ENCODE measurements around the gene RAB33A.
A peak's percentile ranks its signal among the peaks of the same experiment; 100 is the strongest.

Gene RAB33A

DNA sequence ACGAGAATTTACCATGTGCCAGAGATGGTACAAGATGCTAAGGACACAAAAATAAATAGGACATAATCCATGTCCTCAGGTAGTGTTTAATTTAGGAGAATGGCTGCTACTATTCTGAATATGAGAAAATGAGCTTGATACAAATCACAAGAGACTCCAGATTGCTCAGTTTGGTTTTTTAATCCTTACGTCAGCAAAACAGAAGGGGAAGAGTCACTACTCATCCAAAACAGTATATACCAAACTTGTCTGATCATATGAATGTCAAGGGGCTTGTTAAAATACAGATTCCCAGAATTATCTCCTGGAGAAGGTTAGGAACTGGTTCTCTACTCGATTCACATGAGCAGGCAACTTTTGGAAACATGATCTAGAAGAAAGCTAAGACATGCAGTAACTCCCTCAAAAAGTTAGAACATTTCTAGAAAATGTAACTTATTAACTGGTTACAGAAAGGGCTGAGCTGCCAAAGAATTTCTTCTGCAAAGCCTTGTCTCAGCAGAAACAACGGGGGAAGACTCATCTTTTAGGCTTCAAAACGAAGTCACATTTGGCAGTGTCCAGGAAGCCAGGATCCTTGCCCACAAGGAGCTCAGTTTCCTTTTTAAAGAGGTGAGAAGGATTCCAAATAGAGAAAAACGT is 9.5 kb upstream of the RAB33A start:
- H3K4me3 Mint-ChIP-seq = no peak overlapping the region
- H3K4me1 Mint-ChIP-seq (ENCODE audit: low read depth) = peaks cover 14% of the 10 kb centered on the region
- H3K27ac Mint-ChIP-seq = peak overlapping the region; percentile 55
- no peaks in the 10 kb centered on the region for H3K27me3 Mint-ChIP-seq
- intact Hi-C loops (cut with micrococcal nuclease) = no loop called here
- peaks cover 10% of the 10 kb centered on the region for H3K36me3 Mint-ChIP-seq (ENCODE audit: low read depth)
- H3K9me3 Mint-ChIP-seq = no peaks in the 10 kb centered on the region

DNA sequence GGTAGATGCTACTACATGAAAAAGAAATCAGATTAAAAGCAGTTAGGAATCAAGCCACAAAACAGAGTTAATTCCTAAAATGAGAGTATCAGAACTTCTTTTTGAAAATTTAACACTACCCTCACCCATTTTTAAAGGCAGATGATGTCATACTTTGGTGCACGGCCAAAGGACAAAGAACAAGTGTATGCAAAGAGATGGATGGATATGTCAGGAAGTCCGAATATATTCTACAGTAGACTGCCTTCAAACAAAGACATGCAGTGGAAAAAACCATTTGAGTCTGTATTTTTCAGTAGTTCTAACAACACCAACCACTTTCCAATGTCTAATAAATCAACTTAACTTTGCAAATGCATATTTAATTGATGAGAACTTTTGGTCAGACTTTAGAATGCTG is 8.4 kb upstream of the RAB33A start:
- Mint-ChIP-seq H3K36me3 (ENCODE audit: low read depth) (peaks cover 10% of the 10 kb centered on the region), H3K4me3 (peak overlapping the region; percentile 32), H3K9me3 (no peaks in the 10 kb centered on the region), H3K4me1 (ENCODE audit: low read depth) (peaks cover 14% of the 10 kb centered on the region), H3K27me3 (no peaks in the 10 kb centered on the region), H3K27ac (no peak overlapping the region)
- intact Hi-C loops (cut with micrococcal nuclease) = no loop called here

DNA sequence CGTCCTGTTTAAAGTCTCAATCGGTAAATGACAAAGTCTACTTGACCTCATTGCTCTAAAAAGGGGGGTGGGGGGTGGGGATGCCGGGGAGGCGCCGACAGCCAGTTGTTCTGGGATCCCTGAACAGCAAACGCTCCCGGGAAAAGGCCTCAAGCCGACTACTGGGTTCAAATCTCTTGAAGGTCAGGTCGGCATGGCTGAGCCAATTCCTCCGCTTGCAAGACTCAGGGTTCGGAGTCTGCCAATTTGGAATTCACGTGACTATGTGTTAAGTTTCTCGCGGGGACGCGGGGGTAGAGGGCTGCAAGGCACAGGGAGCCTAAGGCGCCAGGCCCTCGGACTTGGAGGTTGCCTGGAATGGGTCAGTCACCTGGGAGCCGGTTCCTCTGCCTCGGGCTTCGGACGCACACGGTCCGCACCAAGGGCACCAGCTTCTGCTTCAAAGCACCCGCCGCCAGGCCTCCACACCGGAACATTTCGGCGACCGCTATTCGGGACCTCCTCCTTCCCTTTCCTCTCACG is 6.5 kb upstream of the RAB33A start:
- Mint-ChIP-seq H3K9me3 (no peaks in the 10 kb centered on the region), H3K27ac (peak overlapping the region; percentile 90), H3K27me3 (no peaks in the 10 kb centered on the region), H3K4me1 (ENCODE audit: low read depth) (peaks cover 14% of the 10 kb centered on the region), H3K4me3 (peak overlapping the region; percentile 81), H3K36me3 (ENCODE audit: low read depth) (peaks cover 10% of the 10 kb centered on the region)
- intact Hi-C loops (cut with micrococcal nuclease) = no loop called here

DNA sequence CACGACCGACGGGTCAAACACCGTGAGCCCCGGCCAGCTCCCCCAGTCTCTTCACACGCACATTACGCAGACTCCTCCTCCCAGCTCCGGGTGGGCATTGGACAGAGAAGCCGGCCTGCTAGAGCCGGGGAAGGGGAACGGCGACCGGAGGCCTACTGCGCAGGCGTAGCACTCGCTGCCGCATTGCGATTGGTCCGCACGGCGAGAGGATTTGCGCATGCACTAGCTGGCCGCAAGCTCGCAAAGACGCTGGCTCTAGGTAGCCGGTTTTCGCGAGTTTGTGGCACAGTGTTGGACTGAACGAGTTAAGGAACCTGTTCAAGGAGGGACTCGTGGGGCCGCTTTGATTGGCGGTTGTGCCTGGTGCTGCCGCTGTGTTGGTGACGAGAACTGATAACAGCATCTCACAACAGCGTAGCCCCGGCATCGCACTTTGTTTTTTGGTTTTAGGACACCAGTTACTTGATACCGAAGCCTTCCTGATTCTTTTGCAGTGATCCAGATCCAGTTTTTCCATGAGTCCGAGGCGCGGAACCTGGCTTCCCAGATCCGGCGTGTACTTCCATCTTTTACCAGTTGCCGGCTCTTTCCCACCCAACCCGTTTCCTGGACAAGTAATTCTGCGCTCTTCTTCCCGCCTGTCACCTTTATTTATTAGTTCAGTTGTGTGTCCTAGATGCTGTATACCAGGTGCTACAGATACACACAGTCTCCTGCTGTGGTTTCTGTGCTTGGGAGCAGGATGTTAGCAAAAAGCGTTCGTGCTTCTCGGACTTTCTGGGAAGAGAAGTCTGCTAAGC is 5.9 kb upstream of the RAB33A start, which contains the start of gene AIFM1:
TSS of gene AIFM1 (minus strand) at position 139 of the 800 bp plus-strand sequence. CDS start 185 bp downstream, outside the sequence.
- Mint-ChIP-seq H3K4me1 (ENCODE audit: low read depth) (peaks cover 20% of the 10 kb centered on the region), H3K9me3 (no peaks in the 10 kb centered on the region), H3K36me3 (ENCODE audit: low read depth) (peaks cover 11% of the 10 kb centered on the region), H3K27ac (peak within 1 kb of the TSS; percentile 90), H3K27me3 (no peaks in the 10 kb centered on the region), H3K4me3 (peak within 1 kb of the TSS; percentile 81)
- intact Hi-C loops (cut with micrococcal nuclease) = no loop called here

DNA sequence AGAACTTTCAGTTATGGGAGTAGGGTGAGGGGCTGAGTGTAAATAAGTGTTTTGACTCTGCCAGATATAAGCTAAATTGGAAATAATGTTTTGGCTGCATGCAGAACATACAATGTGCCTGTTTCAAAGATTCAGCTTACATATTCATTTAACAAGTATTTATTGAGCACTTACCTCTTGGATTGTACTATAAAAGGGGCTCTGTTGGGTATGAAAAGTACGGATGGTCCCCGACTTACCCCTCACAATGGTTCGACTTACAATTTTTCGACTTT is 5.3 kb upstream of the RAB33A start:
- H3K4me1 Mint-ChIP-seq (ENCODE audit: low read depth) = peaks cover 22% of the 10 kb centered on the region
- H3K27ac Mint-ChIP-seq = peak overlapping the region; percentile 90
- no peaks in the 10 kb centered on the region for H3K27me3 Mint-ChIP-seq
- intact Hi-C loops (cut with micrococcal nuclease) = no loop called here
- peaks cover 16% of the 10 kb centered on the region for H3K36me3 Mint-ChIP-seq (ENCODE audit: low read depth)
- H3K4me3 Mint-ChIP-seq = peak overlapping the region; percentile 81
- H3K9me3 Mint-ChIP-seq = no peaks in the 10 kb centered on the region

DNA sequence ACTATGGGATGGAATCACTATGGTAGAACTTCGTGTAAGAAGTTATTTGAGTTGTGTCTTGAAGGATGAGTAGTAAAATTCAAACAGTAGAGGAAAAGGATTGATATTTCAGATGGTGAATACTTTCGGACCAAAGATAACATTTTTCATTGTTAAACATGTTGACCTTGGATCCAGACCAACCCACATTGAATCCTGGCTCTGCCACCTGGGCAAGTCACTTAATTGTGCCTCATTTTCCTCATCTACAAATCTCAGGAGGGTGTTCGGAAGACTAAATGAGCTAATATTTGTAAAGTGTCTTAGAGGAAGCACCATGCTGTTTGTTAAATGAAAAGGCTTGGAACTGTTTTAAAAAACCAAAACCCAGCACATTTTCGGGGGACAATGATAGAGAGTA is 4.7 kb upstream of the RAB33A start:
- intact Hi-C loops (cut with micrococcal nuclease) = no loop called here
- peaks cover 22% of the 10 kb centered on the region for H3K4me1 Mint-ChIP-seq (ENCODE audit: low read depth)
- H3K9me3 Mint-ChIP-seq = no peaks in the 10 kb centered on the region
- H3K36me3 Mint-ChIP-seq (ENCODE audit: low read depth) = peaks cover 22% of the 10 kb centered on the region
- peak overlapping the region; percentile 81 for H3K4me3 Mint-ChIP-seq
- peak overlapping the region; percentile 90 for H3K27ac Mint-ChIP-seq
- no peaks in the 10 kb centered on the region for H3K27me3 Mint-ChIP-seq

DNA sequence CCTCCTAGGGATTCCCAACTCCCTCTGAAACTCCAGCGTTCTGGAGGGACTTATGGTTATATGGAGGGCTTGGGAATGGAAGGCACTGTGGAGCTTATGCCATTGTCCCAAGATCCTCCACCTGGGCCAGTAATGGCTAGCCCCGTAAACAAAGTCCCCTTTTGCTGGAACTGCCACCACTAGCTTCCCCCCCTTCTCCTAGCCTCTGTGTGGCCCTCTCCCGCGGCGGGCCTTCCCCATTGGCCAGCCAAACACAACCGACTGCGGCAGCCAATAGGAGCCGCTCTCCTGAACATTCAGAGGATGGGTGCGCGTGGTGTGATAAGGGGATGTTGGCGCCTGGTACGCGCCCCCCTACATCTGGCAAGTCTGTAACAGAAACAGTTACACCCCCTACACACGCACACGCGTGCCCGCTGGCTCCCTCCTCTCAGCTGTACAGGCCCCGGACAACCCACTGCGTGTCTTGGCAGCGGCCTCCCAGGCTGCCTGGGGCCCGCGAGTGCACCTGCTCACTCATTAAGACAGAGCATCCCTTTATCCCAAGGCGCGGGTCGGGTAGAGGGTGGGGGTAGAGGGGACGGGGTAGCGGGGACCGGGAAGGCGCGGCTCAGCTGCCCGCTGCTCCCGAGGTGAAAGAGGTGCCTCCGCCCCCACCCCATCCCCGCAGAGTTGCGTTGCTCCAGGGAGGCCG is 863 bp upstream of the RAB33A start:
- H3K4me1 Mint-ChIP-seq (ENCODE audit: low read depth) = peaks cover 26% of the 10 kb centered on the region
- H3K4me3 Mint-ChIP-seq = peak overlapping the region; percentile 82
- no peaks in the 10 kb centered on the region for H3K27me3 Mint-ChIP-seq
- intact Hi-C loops (cut with micrococcal nuclease) = no loop called here
- H3K36me3 Mint-ChIP-seq (ENCODE audit: low read depth) = peaks cover 32% of the 10 kb centered on the region
- H3K9me3 Mint-ChIP-seq = no peaks in the 10 kb centered on the region
- H3K27ac Mint-ChIP-seq = peak overlapping the region; percentile 94

DNA sequence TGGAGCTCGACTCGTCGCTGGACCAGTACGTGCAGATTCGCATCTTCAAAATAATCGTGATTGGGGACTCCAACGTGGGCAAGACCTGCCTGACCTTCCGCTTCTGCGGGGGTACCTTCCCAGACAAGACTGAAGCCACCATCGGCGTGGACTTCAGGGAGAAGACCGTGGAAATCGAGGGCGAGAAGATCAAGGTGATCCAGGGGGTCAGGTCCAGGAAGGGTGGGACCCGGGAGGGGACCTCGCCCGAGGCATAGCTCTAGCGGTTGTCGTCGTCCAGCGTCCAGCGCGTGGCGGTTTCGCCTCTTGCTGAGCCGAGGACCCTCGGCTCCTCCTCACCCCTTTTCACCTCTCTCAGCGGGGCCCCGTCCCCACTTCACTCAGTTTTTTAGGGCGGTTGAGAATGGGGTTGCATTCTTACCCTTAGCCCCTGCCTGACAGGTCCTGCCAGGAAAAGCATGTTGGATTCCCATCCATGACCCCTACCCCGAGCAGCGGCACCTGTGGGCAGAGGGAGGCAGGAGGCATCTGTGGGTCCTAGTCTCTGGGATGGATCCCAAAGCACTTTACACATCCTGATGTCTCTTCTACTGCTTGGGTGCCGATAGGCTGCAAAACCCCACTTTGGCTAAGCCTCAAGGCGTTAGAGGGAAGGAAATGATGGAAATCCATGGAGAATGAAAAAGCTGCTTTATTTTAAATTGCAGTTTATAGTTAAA is 524 bp downstream of the RAB33A start:
- intact Hi-C loops (cut with micrococcal nuclease) = no loop called here
- Mint-ChIP-seq H3K27ac (peak overlapping the region; percentile 94), H3K4me3 (peak overlapping the region; percentile 82), H3K27me3 (no peaks in the 10 kb centered on the region), H3K36me3 (ENCODE audit: low read depth) (peaks cover 34% of the 10 kb centered on the region), H3K4me1 (ENCODE audit: low read depth) (peaks cover 33% of the 10 kb centered on the region), H3K9me3 (no peaks in the 10 kb centered on the region)

DNA sequence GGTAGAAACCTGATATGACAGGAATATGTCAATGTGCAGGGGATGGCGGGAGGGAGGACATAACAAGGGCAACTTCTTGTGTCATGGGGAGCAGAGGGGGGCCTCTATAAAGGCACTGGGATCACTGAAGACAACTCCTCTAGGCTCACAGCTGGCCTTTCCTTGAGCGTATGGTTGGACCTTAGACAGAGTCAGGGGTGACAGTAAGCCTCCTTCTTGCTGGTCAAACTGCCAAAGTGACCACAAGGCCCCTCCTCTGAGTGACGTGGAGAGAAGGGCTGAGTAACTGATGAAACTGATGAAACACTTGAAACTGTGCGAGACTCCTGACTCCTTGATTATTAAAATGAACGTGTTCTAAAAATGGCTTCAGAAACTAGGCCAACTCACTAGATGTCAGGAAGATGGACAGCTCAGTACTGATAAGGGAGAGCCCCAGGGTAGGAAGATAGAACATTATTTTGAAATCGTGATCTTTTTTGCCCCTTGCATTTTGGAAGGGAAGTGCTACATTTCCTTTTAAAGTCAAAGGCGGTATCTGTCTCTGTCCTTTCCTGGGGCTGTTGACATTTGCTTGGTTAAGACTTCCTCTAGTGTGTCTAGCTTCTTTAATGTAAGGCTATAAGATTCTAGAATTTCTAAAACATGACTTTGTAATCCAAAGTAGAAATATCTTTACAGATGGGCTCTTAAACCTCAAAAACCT is 1.6 kb downstream of the RAB33A start:
- Mint-ChIP-seq H3K4me3 (peak overlapping the region; percentile 82), H3K4me1 (ENCODE audit: low read depth) (peaks cover 43% of the 10 kb centered on the region), H3K27me3 (no peaks in the 10 kb centered on the region), H3K9me3 (no peaks in the 10 kb centered on the region), H3K36me3 (ENCODE audit: low read depth) (peaks cover 43% of the 10 kb centered on the region), H3K27ac (peak overlapping the region; percentile 94)
- intact Hi-C loops (cut with micrococcal nuclease) = no loop called here

DNA sequence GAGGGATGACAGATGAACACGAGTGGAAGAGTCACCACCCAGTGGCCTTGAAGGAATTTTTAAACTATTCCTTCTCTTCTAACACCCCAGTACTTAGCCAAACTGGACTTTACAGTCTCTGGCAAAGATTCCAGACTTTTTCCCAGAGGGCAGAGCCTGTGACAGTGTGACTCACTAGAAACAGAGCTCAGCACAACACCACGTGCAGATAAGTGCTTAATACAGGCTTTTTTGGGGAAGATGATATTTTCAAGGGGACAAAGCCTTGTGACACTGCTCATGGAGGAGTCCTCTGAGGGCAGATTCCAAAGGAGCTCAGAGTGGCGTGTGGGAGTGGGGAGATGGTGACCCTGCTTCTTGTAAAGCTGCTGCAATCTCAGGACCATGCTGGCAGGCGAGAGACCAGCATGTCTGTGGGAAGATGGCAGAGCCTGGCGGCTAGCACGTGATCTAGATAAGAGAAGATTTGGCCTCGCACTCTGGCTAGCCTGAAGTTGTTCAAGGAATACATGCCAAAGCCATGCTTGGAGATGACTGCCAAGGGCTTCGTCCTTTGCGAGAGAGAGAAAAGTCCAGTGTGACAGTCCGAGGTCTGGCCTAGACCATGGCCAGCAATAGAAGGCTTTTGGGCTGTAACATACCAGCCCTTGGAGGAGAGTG is 2.4 kb downstream of the RAB33A start:
- peaks cover 49% of the 10 kb centered on the region for H3K36me3 Mint-ChIP-seq (ENCODE audit: low read depth)
- intact Hi-C loops (cut with micrococcal nuclease) = no loop called here
- peak overlapping the region; percentile 94 for H3K27ac Mint-ChIP-seq
- peak overlapping the region; percentile 82 for H3K4me3 Mint-ChIP-seq
- peaks cover 47% of the 10 kb centered on the region for H3K4me1 Mint-ChIP-seq (ENCODE audit: low read depth)
- H3K9me3 Mint-ChIP-seq = no peaks in the 10 kb centered on the region
- no peaks in the 10 kb centered on the region for H3K27me3 Mint-ChIP-seq

DNA sequence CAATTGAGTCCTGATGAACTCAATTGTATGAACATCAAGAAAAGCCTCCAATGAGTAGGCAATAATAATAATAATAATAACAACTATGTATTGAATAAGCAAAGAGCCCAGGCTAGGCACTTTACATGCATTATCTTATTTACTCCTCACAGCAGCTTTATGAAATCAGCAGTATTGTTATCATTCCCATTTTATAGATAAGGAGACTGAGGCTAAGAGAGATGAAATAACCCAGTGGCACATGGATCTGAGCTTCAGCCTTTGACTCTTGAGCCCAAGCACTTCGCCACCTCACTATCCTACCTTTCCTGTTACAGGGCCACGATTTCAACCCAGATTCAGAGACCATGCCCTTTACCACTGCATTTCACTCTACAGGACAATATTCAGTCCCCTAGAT is 3.2 kb downstream of the RAB33A start:
- Mint-ChIP-seq H3K27me3 (no peaks in the 10 kb centered on the region), H3K36me3 (ENCODE audit: low read depth) (peaks cover 55% of the 10 kb centered on the region), H3K4me1 (ENCODE audit: low read depth) (peaks cover 54% of the 10 kb centered on the region), H3K27ac (peak overlapping the region; percentile 94), H3K9me3 (no peaks in the 10 kb centered on the region), H3K4me3 (no peak overlapping the region)
- intact Hi-C loops (cut with micrococcal nuclease) = no loop called here

DNA sequence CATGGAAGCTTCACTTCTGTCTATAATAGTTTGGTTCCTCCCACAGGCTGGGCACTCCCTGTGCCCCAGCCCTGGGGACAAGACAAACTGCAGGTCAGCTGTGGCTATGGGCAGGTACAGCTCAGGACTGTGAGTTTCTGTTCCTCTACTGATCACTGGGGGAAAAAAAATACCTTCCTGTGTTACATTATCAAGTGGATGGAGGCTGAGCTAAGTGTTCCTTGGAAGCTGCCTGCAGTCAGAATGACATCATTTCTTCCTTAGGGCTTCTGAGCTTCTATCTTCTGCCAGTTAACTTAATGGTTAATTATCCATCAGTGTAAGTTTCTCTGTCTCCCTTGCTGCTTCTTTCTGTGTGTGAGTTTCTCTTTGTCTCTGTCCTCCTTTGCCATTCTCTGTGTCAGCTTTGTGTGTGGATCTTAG is 4.6 kb downstream of the RAB33A start:
- peak overlapping the region; percentile 13 for H3K4me3 Mint-ChIP-seq
- intact Hi-C loops (cut with micrococcal nuclease) = no loop called here
- peaks cover 51% of the 10 kb centered on the region for H3K36me3 Mint-ChIP-seq (ENCODE audit: low read depth)
- H3K9me3 Mint-ChIP-seq = no peaks in the 10 kb centered on the region
- H3K4me1 Mint-ChIP-seq (ENCODE audit: low read depth) = peaks cover 53% of the 10 kb centered on the region
- H3K27me3 Mint-ChIP-seq = no peaks in the 10 kb centered on the region
- H3K27ac Mint-ChIP-seq = peak overlapping the region; percentile 79

DNA sequence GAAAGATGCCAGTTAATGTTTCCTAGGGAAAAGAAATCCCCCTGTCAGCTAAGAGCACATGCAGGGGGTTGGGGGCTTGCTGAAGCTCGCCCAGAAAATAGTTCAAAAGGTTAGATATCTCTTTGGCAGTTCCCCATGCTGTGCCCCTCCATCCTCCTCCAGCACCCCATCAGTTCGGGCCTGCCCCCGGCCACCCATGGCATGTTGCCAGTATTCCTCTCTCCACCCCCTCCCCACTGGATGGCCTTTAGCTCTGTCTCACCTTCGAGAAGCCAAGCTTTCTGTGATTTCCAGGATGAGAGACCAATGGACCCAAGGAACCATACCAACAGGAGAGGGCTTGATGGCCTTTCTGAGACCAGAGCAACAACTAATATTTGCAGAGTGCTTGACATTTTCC is 5.2 kb downstream of the RAB33A start:
- Mint-ChIP-seq H3K36me3 (ENCODE audit: low read depth) (peaks cover 46% of the 10 kb centered on the region), H3K27me3 (no peaks in the 10 kb centered on the region), H3K9me3 (no peaks in the 10 kb centered on the region), H3K4me1 (ENCODE audit: low read depth) (peaks cover 53% of the 10 kb centered on the region), H3K27ac (peak overlapping the region; percentile 79), H3K4me3 (no peak overlapping the region)
- intact Hi-C loops (cut with micrococcal nuclease) = no loop called here
